Right ventricle myocardium inferior (tissue), 1 donor: ENCODE measurements around the gene DPH7. TPM values are rescaled to one million over a fixed set of nuclear protein-coding genes. Genes with fewer than 3 reads are reported as not detected.
A peak's percentile ranks its signal among the peaks of the same experiment; 100 is the strongest.
"Not testable (repeated sequence)": the region's sequence is repeated elsewhere in the genome, so short reads cannot be mapped to it uniquely, and the experiment has no call there.

ENCODE experiments used
- ATAC-seq: fragments of 200-7000 bp; cut with Tn5 transposase; one replicate; pipeline ENCODE4 v1.9.1; 2020; ENCODE audit warnings: mild to moderate bottlenecking, moderate library complexity
- DNase-seq: peaks from one replicate; pipeline ENCODE4 v3.0.0; 2021; ENCODE audit errors: missing footprints
- intact Hi-C: fragments of 100-400 bp; cut with DNase I; formaldehyde crosslinking; loops from one replicate; pipeline ENCODE4 v1.11.0; 2022
- total RNA-seq: library from RNA; stranded (reverse); fragmentation: NEBNext Ultra II Directional; extraction: Animal tissue kit (Norgen Biotek cat#: 25700); gene quantifications from one replicate; pipeline ENCODE4 v1.2.1, GENCODE V29; 2021
- donor health status: DM: no; HTN: yes; CAD: no; lungs with severe emphysema.

DPH7 gene
- total RNA-seq, 1 donor from 2014 or later: 17.2 TPM

DNA sequence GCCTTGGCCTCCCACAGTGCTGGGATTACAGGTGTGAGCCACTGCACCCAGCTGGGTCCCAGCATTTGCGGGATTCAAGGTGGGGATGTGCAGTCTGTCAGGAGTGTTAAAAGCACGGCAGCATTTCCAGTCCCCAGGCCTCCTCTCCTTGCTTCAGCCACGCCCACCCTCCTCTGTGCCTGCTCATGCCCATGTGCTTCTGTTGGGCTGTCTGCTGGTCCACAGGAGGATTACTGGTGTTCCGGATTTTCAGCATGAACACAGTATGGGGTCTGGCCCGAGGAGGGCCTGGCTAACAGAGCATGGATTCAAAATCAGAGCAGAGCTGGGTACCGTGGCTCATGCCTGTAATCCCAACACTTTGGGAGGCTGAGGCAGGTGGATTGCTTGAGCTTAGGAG is 32.2 kb upstream of the DPH7 start:
- intact Hi-C loops: no loop called here
- peak; percentile 40 for DNase-seq
- ATAC-seq: no peak

DNA sequence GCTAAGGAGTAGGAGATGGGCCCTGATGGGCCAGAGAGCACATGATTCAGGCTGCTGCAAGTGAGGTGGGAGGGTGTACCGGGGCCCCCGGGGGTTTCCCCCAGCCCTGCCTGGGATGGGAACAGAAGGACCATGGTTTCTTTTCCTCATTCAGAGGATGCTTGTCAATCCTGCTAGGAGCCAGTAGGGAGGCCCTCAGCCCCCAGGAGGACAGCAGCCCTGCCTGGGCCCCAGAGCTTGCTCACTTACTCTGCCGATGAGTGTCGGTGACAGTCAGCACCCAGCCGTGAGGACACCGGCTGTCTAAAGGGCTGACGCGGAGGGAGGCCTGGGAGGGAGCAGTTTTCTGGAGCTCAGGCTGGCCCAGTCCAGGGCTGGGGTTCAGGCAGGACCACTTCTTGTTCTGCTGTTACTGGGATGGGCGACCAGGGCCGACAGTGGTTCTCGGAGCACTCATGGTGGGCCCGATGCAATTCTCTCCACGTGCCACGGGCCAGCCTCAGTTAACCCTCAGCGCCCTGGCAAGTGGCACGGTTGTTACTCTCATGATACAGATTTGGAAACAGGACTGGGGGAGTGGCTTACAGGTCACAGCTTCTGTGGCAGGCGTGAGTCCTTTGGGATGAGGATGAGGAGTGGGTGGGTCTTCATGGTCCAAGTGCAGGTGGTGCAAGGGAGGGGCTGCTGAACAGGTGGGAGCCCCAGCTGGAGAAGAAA is 28.6 kb upstream of the DPH7 start:
- intact Hi-C loops: no loop called here
- DNase-seq: peak; percentile 66
- no peak for ATAC-seq

DNA sequence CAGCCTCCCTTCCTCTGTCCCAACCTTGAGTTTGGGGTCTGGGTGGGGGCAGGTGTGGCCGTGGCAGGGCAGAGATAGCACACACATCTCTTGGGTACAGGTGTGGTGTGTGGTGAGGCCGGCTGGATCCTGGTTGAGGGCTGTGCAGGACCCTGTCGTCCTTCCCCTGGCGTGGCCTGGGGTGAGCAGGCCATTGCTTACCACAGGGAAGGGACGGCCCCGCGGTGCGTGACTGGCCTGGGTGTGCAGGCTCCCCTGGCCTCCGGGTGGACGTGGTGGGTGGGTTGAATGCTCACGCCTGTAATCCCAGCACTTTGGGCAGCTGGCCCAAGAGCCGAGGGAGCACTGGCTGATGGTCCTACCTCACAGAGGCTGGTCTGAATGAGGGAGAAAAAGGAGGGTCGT is 28.0 kb upstream of the DPH7 start:
- DNase-seq (peak; percentile 79), ATAC-seq (no peak)
- intact Hi-C loops: no loop called here

DNA sequence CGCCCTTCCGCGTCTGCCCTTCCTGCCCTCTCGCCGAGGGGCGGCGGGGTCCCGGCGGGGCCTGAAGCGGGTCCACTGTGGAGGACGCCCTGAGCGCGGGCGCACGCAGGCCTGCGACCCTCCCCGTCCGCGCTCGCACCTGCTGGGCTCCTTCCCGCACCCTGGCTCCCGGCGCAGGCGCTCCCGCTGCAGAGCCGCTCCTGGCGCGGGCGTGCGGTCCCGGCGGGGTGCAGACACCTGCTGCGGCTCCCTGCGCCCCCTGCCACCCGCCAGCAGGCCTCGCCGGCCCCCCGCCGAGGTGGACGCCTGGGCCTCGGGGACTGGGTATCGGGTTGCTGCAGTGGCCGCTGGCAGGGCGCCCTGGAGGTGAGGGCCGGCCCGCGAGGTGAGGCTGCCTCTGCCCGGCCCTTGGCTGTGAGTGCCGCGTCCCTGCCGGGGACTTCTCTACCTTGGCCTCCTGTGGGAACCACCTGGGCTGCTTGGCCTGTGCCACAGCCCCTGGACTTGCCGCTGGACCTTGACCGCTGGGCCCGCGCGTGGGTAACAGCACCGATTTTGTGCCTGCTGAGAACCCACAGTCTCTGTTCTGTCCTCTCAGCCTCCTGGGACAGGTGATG is 27.4 kb upstream of the DPH7 start:
- no peak for ATAC-seq
- intact Hi-C loops: no loop called here

DNA sequence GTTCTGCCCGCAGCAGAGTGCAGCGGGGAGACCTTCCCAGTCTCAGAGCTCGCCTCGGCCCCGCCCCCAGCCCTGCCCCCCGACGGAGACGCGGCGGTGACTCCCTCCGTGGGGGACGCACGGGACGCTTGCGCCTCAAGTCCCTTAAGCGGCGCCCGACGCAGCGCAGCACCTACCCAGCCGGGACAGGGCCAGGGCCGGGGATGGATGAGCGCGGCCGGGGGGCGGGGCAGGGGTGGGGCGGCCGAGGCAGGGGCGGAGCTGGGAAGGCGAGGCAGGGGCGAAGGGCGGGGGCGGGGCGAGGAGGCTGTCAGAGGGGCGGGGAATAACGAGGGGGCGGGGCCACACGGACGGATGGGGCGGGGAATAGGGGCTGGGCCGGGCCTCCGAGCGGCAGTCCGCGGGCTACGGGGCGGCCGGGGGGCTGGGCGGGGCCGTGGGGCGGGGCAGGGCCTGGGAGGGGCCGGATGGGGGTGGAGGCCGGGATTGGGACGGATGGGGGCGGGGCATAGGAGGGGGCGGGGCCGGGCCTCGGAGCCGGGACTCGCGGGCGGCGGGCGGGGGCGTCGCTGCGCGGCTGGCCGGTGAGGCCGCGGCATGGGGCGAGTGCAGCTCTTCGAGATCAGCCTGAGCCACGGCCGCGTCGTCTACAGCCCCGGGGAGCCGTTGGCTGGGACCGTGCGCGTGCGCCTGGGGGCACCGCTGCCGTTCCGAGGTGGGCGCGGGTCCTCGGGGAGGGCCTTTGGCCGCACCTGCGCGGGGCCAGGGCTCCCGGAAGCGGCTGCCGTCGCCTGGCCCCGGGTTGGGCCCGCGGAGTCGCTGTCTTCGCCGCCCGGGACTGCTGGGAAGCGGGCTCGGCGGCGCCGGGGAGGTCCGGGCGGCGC is 26.6 kb upstream of the DPH7 start, which contains the start of gene ARRDC1:
ARRDC1 (plus strand) TSS at position 566 of the 884 bp plus-strand sequence; CDS start at position 598, 32 bp downstream.
- DNase-seq: peak; percentile 97
- ATAC-seq: peak; percentile 88
- intact Hi-C loops: loop anchor here (1.0 to 2.0 kb wide), 2 partner anchors 13 to 27 kb away; partner anchors contain the start of gene DPH7

More for the DNA sequence above, 27.4 kb upstream of the DPH7 start:
- DNase-seq: no peak

DNA sequence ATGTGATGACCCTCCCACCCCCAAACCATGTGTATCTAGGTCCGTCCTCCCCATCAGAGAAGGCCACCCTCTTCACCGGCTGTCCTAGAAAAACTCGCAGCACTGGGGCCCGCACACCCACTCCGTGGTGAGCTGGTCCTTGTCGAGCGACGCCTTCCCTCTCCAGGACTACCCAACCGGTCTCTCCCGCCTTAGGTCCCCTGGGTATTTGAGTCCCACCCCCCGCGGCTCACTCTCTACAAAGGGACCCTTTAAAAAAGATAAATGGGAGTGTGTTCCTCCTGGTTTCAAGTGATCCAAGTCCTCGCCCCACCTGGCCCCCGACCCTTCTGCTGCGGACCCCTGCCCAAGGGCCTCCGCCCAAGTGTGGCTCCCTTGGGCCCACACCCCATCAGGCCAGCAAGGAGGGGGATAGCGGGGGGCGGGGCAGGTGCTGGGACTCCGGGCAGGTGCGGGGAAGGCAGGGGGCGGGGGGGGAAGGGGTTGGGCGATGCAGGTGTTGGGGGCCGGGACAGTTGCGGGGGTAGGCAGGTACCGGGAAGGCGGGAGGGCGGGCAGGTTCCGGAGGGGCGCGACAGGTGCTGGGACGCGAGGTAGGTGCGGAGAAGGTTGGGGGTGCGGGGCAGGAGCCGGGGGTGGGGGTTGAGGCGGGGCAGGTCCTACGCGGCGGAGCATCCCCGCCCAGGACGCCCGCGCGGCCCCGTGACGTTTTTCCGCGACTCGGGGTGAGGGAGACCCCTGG is 25.8 kb upstream of the DPH7 start:
- ATAC-seq (peak; percentile 9), DNase-seq (peak; percentile 64)
- intact Hi-C loops: loop anchor here (1.0 to 2.0 kb wide), 2 partner anchors 14 to 26 kb away; partner anchors contain the start of gene DPH7

DNA sequence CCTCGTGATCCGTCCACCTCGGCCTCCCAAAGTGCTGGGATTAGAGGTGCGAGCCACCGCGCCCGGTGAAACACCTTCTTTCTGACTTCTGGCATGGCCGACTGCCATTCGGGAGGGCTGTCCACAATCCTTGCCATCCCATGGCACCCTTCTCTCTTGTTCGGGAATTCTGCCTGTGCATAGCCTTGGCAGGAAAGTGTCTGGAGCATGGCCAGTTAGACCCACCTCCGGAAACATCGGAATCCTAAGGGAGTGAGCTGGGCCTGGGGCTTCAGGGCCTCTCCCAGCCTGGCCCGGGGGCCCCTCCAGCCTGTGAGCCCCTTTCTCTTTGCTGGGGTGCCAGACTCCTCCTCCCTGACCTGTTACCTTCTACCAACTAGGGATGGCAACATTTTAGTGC is 25.2 kb upstream of the DPH7 start:
- no peak for ATAC-seq
- peak; percentile 9 for DNase-seq
- intact Hi-C loops: loop anchor here (2.0 kb wide), 1 partner anchor 25 kb away; the partner anchor contains the start of gene DPH7

DNA sequence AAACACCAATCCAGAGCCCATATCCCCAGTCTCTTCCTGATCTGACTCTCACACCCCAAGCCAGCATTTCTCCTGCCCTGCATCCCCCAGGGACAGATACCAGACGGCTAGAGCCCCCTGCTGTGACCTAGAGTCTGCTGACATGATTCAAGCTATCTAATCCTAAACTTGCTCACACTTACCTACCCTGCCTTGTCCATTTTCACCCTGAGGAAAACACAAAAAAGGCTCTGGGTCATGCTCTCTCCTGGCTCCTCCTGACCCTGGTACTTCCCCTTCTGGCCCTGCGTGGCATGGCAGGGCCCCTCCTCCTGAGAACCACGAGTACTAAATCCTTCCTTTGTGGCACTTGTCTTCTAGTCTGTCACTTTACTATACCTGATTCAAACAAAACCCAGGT is 23.9 kb upstream of the DPH7 start:
- peak; percentile 70 for DNase-seq
- intact Hi-C loops: no loop called here
- no peak for ATAC-seq

DNA sequence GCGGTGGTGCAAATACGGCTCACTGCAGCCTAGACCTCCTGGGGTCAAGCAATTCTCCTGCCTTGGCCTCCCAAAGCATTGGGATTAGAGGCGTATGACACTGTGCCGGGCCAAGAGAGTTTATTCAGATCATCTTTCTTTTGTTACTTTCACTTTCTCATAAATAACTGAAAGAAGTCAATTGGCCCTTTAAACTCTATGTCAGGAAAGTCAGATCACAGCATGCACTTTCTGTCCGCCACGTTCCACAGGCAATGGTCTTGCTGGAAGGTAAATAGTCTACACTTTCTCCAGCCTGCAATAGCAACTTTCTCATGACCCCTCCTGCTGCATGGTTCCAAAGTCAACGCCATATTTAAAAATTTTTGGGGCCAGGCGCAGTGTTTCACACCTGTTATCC is 20.2 kb upstream of the DPH7 start:
- no peak for ATAC-seq
- no peak for DNase-seq
- intact Hi-C loops: no loop called here

DNA sequence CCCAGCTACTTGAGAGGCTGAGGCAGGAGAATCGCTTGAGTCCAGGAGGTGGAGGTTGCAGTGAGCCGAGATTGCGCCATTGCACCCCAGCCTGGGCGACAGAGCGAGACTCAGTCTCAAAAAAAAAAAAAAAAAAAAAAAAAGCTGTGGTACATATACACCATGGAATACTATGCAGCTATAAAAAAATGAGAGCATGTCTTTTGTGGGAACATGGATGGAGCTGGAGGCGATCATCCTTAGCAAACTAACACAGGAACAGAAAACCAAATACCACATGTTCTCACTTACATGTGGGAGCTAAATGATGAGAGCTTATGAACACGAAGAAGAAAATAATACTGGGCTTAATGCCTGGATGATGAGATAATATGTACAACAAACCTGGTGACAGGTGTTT is 17.9 kb upstream of the DPH7 start:
- intact Hi-C loops, ATAC-seq, DNase-seq: not testable (repeated sequence)

DNA sequence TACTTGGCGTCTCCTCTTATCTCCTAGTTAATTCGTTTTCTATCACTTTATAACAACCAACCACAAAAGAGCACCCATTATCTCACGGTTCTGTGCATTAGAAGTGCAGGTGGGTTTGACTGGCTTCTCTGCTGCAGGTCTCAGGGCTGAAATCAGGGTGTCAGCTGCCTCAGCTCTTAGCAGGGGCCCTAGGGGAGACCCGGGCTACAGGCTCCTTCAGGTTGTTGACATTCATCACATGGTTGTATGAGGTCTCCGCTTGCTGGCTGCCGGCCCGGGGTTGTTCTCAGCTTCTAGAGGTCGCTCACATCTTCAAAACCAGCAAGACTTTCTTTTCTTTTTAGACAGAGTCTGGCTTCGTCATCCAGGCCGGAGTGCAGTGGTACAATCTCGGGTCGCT is 14.5 kb upstream of the DPH7 start:
- DNase-seq: no peak
- intact Hi-C loops: no loop called here
- ATAC-seq: no peak

DNA sequence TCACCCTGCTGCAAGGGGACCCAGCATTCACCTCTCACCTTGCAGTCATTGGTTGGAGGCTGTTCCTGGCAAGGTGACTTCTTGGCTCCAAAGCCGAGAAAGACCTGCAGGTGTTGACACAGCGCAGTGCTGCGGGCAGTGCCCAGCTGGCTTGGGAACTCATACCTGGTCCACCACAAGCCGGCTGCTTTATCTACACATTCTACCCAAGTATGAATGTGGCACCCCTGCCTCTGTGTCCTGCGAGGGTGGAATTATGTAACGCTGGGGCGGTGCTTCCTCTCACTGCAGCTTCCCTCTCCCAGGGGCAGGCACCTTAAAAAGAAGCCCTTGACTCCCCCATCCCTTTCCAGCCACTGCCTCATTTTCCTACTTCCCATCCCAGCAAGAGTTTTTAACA is 14.0 kb upstream of the DPH7 start:
- intact Hi-C loops: no loop called here
- no peak for ATAC-seq
- DNase-seq: no peak

DNA sequence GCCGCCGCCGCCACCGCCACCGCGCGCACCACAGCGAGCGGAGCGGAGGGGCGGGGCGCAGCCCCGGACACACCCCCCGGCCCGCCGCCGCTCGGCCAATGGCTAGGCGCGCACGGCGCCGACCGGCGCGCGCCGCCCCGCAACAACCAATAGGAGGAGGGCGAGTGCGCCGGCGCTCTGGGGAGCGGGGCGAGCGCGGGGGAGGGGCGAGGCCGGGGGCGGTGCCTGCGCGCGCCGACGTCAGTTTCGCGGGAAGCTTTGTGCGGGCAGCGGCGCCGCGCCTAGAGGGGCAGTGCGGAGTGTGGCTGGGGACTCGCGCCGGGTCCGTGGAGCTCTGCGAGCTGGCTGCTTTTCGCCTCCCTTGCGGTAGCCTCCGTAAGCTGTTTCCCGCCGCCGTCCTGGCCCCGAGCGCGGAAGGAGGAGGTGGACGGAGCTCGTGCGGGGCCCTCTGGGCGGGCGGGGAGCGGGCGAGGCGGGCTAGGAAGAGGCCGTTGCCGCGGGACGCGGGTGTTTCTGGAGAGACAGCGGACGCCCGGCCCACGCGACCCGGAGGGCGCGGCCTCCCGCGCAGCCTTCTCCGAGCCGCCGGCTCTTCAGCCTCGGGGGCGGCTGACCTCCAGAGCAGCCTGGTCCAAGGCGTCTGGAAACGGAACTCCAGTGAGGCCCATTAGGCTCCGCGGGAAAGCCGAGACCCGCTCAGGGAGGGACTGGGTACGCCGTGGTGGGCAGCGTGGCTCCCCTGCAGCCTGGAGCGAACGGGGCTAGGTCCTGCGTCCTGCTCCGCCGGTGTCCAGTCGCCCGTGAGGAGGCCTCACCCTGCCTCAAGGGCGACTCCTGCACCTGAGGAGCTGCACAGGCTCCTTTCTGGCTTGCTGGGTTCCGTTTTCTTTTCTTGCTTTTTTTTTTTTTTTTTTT is 12.0 kb upstream of the DPH7 start, which contains the start of gene ZMYND19:
ZMYND19 (minus strand) TSS at position 44 of the 915 bp plus-strand sequence. CDS start 249 bp downstream, outside the sequence.
- ATAC-seq (peak; percentile 99), DNase-seq (peak; percentile 95)

DNA sequence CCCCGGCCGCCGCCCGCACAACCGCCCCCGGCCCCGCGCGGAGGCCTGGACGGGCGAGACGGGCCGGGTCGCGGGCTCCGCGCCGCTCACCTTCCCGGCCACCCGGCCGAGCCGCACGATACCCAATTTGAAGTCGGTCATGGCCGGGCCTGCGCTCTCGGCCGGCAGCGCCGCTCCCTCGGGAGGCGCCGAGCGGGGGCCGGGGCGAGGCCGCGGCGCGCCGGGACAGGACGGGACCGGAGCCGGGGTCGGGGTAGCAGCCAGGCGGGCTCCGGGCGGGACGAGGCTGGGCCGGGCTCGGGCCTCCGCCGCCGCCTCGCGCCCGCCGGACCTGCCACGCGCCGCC is 11.4 kb upstream of the DPH7 start:
- ATAC-seq (no peak), DNase-seq (no peak)
- intact Hi-C loops: no loop called here

More for the DNA sequence above, 12.0 kb upstream of the DPH7 start, which contains the start of gene ZMYND19:
- intact Hi-C loops: no loop called here

DNA sequence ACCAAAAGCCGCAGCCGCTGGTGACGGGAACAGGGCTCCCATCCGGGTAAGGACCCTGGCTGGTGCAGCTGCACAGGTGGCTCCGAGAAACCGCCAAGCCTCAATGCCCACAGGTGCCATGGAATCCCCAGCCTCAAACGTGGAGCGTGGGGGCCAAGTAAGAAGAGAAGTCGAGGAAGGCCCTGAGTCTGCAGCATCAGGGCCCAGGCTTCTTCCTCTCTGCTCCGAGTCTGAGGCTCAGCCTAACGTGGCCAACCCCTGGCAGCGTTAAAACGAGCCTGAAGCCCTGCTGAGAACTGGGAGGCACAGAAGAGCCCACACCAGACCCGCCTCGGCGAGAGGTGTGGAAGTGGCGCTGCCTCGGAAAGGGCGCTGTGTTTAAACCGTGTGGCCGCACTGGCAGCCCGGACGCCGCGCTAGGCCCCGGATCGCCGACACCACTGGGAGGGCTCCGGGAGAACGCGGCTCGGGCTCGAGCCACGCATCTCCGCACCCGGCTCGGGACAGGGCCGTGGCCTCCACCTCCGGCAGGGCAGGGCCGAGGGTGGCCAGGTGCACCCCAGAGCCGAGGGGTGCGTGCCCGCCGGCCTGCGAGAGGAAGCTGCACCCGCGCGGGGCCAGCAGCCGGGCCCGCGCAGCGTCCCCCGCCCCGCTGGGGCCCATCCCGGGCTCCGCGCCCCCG is 10.9 kb upstream of the DPH7 start:
- intact Hi-C loops: no loop called here
- DNase-seq (no peak), ATAC-seq (no peak)

DNA sequence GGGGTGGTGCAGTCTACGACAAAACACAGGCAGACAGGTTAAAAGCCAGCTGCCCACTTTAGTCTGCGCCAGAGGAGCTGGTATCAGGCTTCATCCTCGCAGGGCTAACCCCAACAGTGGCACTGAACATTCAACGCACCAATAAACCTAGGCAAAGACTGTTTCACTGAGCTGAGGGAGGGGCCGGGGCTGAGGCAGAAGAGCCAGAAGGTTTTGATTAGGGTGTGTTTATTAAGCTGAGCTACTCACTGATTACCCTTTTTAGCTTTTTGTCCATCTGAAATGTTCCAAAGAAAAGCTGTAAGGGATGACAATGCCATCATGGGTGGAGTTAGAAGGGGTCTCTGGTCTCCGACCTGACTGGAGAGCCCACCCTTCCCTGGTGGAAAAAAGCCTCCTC is 10.2 kb upstream of the DPH7 start:
- no peak for ATAC-seq
- no peak for DNase-seq
- intact Hi-C loops: no loop called here

DNA sequence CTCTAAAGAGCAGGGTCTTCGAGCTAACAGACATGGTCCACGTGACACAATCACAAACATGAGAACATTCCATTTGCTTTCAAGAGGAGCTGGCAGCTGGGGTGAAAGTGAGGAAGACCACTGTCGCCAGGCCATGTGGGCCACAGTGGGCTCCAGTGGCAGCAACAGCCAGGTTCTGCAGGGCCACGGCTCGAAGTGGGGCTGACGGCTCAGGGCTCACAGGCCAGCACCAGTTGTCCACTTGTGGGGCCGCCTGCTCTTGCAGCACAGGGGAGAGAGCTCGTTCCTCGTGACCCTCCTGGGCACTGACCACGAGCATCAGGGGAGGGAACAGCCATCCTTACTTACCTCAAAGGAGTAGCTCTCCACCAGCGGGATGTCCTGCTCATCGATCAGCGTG is 9.6 kb upstream of the DPH7 start:
- intact Hi-C loops: no loop called here
- ATAC-seq: no peak
- DNase-seq: peak; percentile 39
